ENCODE measurements around the gene COQ8A.

COQ8A gene

GRCh38 chr1:227032396-227032795, 92.3 kb downstream of the COQ8A start:
- DNase-seq, result no peak

DNA sequence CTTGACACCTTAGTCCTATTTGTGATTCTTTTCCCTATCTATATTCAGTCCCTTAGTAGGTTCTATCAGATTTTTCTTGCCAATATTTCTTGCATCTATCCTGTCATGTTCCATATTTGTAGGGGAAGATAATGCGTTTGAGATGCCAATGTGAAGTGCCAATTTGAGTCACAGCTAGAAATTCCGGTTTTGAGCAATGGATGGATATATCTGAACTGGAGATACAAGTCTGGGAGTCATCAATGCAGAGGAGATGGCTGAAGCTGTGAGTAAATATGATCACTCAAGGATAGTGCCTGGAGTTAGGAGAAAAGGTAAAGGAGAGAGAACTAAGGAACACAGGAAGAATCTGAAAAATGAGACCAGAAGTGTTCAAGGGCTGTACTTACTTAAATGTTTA, 93.8 kb downstream of the COQ8A start:
- no peak for DNase-seq

DNA sequence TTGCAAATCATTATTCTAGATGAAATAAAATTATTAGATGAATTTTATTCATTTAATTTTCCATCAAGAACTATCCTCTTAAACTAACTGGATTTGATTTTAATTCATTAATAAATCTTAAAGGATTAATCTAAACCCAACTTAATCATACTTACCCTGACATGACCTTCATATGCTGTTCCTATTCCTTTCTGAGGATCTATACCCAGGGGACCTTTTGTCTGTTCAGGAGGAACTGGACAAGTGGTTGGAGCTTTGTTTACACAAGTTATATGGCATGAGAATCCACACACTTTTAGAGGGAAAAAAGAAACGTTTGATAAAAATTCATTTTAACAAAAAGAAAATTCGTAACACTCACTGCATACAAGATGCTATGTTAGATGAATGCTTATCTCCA, 95.2 kb downstream of the COQ8A start:
- DNase-seq, result no peak

DNA sequence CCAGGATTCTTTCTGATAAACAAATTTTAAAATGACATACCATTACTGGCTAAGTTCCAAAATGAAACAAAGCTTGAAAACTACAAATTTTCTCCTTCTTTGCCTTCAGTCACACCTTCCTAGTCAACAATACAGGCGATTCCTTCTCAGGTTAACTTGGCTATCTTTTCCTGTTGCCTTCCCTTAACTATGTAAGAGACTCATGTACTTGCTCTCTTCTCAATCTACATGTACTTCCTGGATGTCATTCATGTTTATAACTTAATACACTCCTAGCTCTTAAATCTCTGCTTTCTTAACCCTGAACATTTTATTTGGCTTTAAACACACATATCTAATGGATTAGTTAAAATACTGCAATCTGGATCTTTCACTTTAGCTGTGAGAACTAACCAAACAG, 97.0 kb downstream of the COQ8A start:
- DNase-seq, result no peak

Data from C1 segment of cervical spinal cord (tissue), 14 donors.